DND-41 (cell line): ENCODE data around the gene PDCD4.

ENCODE experiments used
- ATAC-seq: fragments of 200-7000 bp; cut with Tn5 transposase; 3 replicates; pipeline ENCODE4 v1.9.1; 2021; ENCODE audit warnings: low read depth; ENCODE audit not compliant: insufficient read depth
- DNase-seq: peaks from one replicate; pipeline ENCODE4 v3.0.0-alpha.2; 2020
- H2AFZ ChIP-seq: 2 replicates; pipeline ENCODE4 v1.6.0; 2012; ENCODE audit warnings: low read depth, low read length
- H3K27ac ChIP-seq: 2 replicates; pipeline ENCODE4 v1.5.1; 2012; ENCODE audit warnings: low read length, inconsistent platforms
- H3K27me3 ChIP-seq: fragments of 200-600 bp; sonication (generic); 2 replicates; pipeline ENCODE4 v1.6.0; 2012; ENCODE audit warnings: low read length, mild to moderate bottlenecking, inconsistent platforms; ENCODE audit not compliant: insufficient read depth, poor library complexity
- H3K36me3 ChIP-seq: 2 replicates; pipeline ENCODE4 v1.5.1; 2012; ENCODE audit warnings: low read length, inconsistent platforms; ENCODE audit not compliant: insufficient read depth
- H3K4me1 ChIP-seq: 2 replicates; pipeline ENCODE4 v1.5.1; 2012; ENCODE audit warnings: mild to moderate bottlenecking, low read length; ENCODE audit not compliant: insufficient read depth
- H3K4me2 ChIP-seq: 2 replicates; pipeline ENCODE4 v1.6.0; 2012; ENCODE audit warnings: mild to moderate bottlenecking, moderate library complexity, low read length, inconsistent platforms; ENCODE audit not compliant: insufficient read depth
- H3K4me3 ChIP-seq, 2 experiments: fragments of 200-600 bp in 1 of 2; shearing (Covaris generic) in 1 of 2; 2 replicates each; pipeline ENCODE4 v1.5.1; 2012 to 2016; ENCODE audit warnings: inconsistent platforms in 2 of 2, low read length in 2 of 2, mild to moderate bottlenecking in 2 of 2, low read depth in 1 of 2, moderate library complexity in 1 of 2
- H3K79me2 ChIP-seq: 2 replicates; pipeline ENCODE4 v1.6.0; 2012; ENCODE audit warnings: low read length, inconsistent platforms; ENCODE audit not compliant: insufficient read depth
- H3K9ac ChIP-seq: 2 replicates; pipeline ENCODE4 v1.6.0; 2012; ENCODE audit warnings: low read depth, mild to moderate bottlenecking, inconsistent platforms, low read length, moderate library complexity
- H3K9me3 ChIP-seq: 2 replicates; pipeline ENCODE4 v1.5.1; 2012; ENCODE audit warnings: low read length, moderate library complexity, mild to moderate bottlenecking, inconsistent platforms; ENCODE audit not compliant: insufficient read depth, severe bottlenecking
- H4K20me1 ChIP-seq: 2 replicates; pipeline ENCODE4 v1.6.0; 2012; ENCODE audit warnings: low read length; ENCODE audit not compliant: insufficient read depth
- EZH2 ChIP-seq: IDR thresholded peaks from 3 replicates; pipeline ENCODE4 v1.6.1; 2012; ENCODE audit warnings: borderline replicate concordance, low read depth, mild to moderate bottlenecking, moderate library complexity, low read length, inconsistent platforms; ENCODE audit not compliant: severe bottlenecking
- TF ChIP-seq, protein P1 (sequence below): IDR thresholded peaks from 2 replicates; pipeline ENCODE4 v1.5.1; 2012; ENCODE audit warnings: borderline replicate concordance, low read length, moderate library complexity, mild to moderate bottlenecking; ENCODE audit not compliant: poor library complexity, severe bottlenecking; ENCODE audit errors: extremely low read depth

PDCD4 gene

DNA sequence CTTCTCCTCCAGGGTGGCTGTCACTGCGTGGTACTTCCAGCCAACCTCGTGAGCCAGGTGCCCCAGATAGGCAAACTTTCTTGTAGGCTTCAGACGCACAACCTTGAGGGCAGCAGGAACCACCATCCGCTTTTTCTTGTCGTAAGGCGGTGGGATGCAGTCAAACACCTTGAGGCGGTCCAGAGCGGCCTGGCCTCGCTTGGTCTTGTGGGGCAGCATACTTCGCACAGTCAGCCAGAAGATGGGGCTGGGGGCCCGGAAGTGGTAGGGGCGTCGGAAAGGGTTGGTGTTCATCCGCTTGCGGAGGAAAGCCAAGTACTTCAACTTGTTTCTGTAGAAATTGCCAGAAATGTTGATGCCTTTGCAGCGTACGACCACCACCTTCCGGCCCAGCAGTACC is 65.0 kb downstream of the PDCD4 start:
- Histone ChIP-seq H3K4me2 (no peak overlapping the region), H3K4me3 (no peak overlapping the region), H3K27ac (no peak overlapping the region), H3K9ac (no peak overlapping the region), H3K79me2 (peaks cover 100% of the 10 kb centered on the region), H4K20me1 (peaks cover 54% of the 10 kb centered on the region), H3K4me1 (no peaks in the 10 kb centered on the region), H3K36me3 (peaks cover 3% of the 10 kb centered on the region; the same call in 1 of the 2 replicates), H3K27me3 (no peaks in the 10 kb centered on the region), H3K9me3 (no peaks in the 10 kb centered on the region), H2AFZ (no peak overlapping the region)
- TF ChIP-seq, protein P1, sequence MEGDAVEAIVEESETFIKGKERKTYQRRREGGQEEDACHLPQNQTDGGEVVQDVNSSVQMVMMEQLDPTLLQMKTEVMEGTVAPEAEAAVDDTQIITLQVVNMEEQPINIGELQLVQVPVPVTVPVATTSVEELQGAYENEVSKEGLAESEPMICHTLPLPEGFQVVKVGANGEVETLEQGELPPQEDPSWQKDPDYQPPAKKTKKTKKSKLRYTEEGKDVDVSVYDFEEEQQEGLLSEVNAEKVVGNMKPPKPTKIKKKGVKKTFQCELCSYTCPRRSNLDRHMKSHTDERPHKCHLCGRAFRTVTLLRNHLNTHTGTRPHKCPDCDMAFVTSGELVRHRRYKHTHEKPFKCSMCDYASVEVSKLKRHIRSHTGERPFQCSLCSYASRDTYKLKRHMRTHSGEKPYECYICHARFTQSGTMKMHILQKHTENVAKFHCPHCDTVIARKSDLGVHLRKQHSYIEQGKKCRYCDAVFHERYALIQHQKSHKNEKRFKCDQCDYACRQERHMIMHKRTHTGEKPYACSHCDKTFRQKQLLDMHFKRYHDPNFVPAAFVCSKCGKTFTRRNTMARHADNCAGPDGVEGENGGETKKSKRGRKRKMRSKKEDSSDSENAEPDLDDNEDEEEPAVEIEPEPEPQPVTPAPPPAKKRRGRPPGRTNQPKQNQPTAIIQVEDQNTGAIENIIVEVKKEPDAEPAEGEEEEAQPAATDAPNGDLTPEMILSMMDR, result no peak
- TF ChIP-seq EZH2, result no peak
- ATAC-seq (no peak), DNase-seq (no peak)

DNA sequence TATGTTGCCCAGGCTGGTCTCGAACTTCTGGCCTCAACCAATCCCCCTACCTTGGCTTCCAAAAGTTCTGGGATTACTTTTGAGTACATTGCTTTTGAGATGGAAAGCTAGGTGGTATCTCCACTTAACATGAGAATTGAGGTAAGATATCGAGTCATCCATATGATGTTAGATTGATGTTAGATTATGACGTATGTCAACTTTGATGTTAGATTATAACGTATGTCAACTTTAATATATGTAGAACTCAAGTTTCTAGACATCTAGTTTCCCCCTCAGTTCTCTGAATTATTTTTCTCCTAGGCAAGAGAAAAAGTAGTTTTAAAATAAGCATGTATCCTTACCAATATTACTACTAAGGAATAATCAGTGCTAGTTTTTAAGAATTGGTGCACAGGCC is 67.7 kb downstream of the PDCD4 start:
- Histone ChIP-seq H3K79me2 (peaks cover 100% of the 10 kb centered on the region), H3K36me3 (peaks cover 11% of the 10 kb centered on the region), H3K27me3 (no peaks in the 10 kb centered on the region), H3K9ac (no peak overlapping the region), H2AFZ (no peak overlapping the region), H3K4me1 (no peaks in the 10 kb centered on the region), H3K4me2 (no peak overlapping the region), H3K27ac (no peak overlapping the region), H3K4me3 (no peak overlapping the region), H3K9me3 (no peaks in the 10 kb centered on the region), H4K20me1 (peaks cover 42% of the 10 kb centered on the region)
- DNase-seq (no peak), ATAC-seq (no peak)
- TF ChIP-seq EZH2, result no peak
- TF ChIP-seq, protein P1, result no peak

DNA sequence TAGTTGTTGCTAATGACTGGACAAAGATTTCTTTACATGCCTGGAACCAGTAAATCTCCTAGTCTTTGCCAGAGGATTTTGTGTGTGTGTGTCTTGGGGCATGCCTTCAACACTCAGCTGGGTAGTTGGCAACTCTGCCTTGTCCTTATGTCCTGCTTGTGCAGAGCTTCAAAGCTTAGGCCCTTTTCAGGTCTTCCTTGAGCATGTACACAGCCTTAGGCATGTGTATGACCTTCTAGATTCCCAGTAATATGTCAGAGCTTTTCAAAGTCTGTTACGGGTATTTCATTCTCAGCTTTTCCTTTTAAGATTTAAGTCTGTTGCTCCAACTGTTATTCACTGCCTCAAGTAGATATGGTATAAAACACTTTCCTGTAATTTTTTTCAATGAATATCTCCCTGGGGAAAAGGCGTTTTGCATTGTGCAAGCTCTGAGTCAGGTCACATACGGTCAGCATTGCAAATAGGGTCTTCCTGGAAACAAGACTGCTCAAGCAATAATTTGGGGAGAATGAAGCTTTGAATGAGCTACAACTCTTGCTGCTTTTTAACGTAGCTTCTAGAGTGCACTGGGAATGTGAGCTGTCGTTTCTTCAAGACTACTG is 73.2 kb downstream of the PDCD4 start:
- Histone ChIP-seq H3K36me3 (peaks cover 8% of the 10 kb centered on the region), H3K79me2 (peaks cover 94% of the 10 kb centered on the region), H3K4me3 (no peak overlapping the region), H3K27ac (no peak overlapping the region), H3K4me2 (no peak overlapping the region), H3K9ac (no peak overlapping the region), H4K20me1 (peaks cover 26% of the 10 kb centered on the region), H3K9me3 (no peaks in the 10 kb centered on the region), H3K27me3 (no peaks in the 10 kb centered on the region), H2AFZ (no peak overlapping the region), H3K4me1 (no peaks in the 10 kb centered on the region)
- no peak for DNase-seq
- ATAC-seq, result no peak
- TF ChIP-seq, protein P1, result no peak
- no peak for TF ChIP-seq EZH2
